HepG2 (cell line): ENCODE results near the gene ATOSB. TPM values are rescaled to one million over a fixed set of nuclear protein-coding genes. Genes with fewer than 3 reads are reported as not detected.

Experiments used
- BHLHE40 ChIP-seq: IDR thresholded peaks from 2 replicates; pipeline ENCODE4 v1.6.1; 2011; ENCODE audit warnings: low read length, improper control_type of control experiment
- CEBPB ChIP-seq: IDR thresholded peaks from 2 replicates; pipeline ENCODE4 v1.6.1; 2011; ENCODE audit warnings: low read depth, low read length, improper control_type of control experiment, borderline replicate concordance
- CENPX ChIP-seq: sonication (generic); formaldehyde crosslinking; IDR thresholded peaks from 2 replicates; pipeline ENCODE4 v1.9.0; 2021; ENCODE audit warnings: mild to moderate bottlenecking, missing genetic modification reagents, moderate library complexity
- HDAC1 ChIP-seq: sonication (generic); formaldehyde crosslinking; IDR thresholded peaks from 2 replicates; pipeline ENCODE4 v1.5.1; 2020; ENCODE audit warnings: mild to moderate bottlenecking, missing genetic modification reagents
- HOXA5 ChIP-seq: sonication (generic); formaldehyde crosslinking; IDR thresholded peaks from 2 replicates; pipeline ENCODE4 v1.4.0; 2020; ENCODE audit warnings: missing genetic modification reagents
- IKZF4 ChIP-seq: sonication (generic); formaldehyde crosslinking; IDR thresholded peaks from 2 replicates; pipeline ENCODE4 v1.5.1; 2020; ENCODE audit warnings: borderline replicate concordance, mild to moderate bottlenecking, low read depth, missing genetic modification reagents; ENCODE audit errors: not compliant biosample characterization
- KDM5A ChIP-seq: fragments of 200-600 bp; sonication (generic); IDR thresholded peaks from 2 replicates; pipeline ENCODE4 v1.7.0; 2018; ENCODE audit warnings: antibody characterized with exemption, mild to moderate bottlenecking, low read length, borderline replicate concordance
- MAFK ChIP-seq, 2 experiments: IDR thresholded peaks in 1 of 2; conservative IDR thresholded peaks in 1 of 2; 2 replicates each; pipeline ENCODE4 v1.6.1; 2011; ENCODE audit warnings: improper control_type of control experiment in 2 of 2, low read length in 2 of 2
- NR1H2 ChIP-seq: sonication (generic); formaldehyde crosslinking; IDR thresholded peaks from 2 replicates; pipeline ENCODE4 v1.8.1; 2022; ENCODE audit warnings: low read depth, missing genetic modification reagents, borderline replicate concordance
- PRMT3 ChIP-seq: sonication (generic); formaldehyde crosslinking; IDR thresholded peaks from 2 replicates; pipeline ENCODE4 v1.8.1; 2022; ENCODE audit warnings: low read depth, mild to moderate bottlenecking, moderate library complexity, missing genetic modification reagents, borderline replicate concordance
- RBM22 ChIP-seq: fragments of 200-400 bp; formaldehyde crosslinking; optimal IDR thresholded peaks from 2 replicates; pipeline ENCODE3; 2017; ENCODE audit warnings: mild to moderate bottlenecking, low read length, moderate library complexity
- RERE ChIP-seq: IDR thresholded peaks from 2 replicates; pipeline ENCODE4 v1.6.1; 2016; ENCODE audit warnings: low read depth, missing genetic modification reagents, missing compliant biosample characterization
- TEAD3 ChIP-seq: optimal IDR thresholded peaks from 2 replicates; pipeline ENCODE3; 2016; ENCODE audit warnings: borderline replicate concordance
- ZBTB39 ChIP-seq: sonication (generic); formaldehyde crosslinking; IDR thresholded peaks from 2 replicates; pipeline ENCODE4 v1.5.0; 2020; ENCODE audit warnings: missing genetic modification reagents
- ZBTB7A ChIP-seq: sonication (generic); formaldehyde crosslinking; IDR thresholded peaks from 2 replicates; pipeline ENCODE4 v1.8.0; 2022; ENCODE audit warnings: mild to moderate bottlenecking, missing genetic modification reagents
- ZNF292 ChIP-seq: sonication (generic); formaldehyde crosslinking; IDR thresholded peaks from 2 replicates; pipeline ENCODE4 v1.8.1; 2022; ENCODE audit warnings: mild to moderate bottlenecking, low read depth, missing genetic modification reagents, borderline replicate concordance
- ZNF33B ChIP-seq: sonication (generic); formaldehyde crosslinking; IDR thresholded peaks from 2 replicates; pipeline ENCODE4 v1.5.1; 2020; ENCODE audit warnings: mild to moderate bottlenecking, missing genetic modification reagents
- polyA plus RNA-seq, 8 experiments: library from polyadenylated mRNA; depleted of rRNA in 3 of 8; stranded (reverse) in 7 of 8; unstranded in 1 of 8; fragments of >200 nt; fragmentation: Illumina TruSeq in 4 of 8; extraction: Trizol in 4 of 8; gene quantifications; 2 replicates each; pipeline versions ENCODE4 v1.2.1 to v1.2.3, GENCODE V29; 2011 to 2016; ENCODE audit warnings: low read depth in 4 of 8, missing spikeins in 1 of 8, mixed read lengths in 1 of 8; ENCODE audit not compliant: insufficient read depth in 1 of 8
- total RNA-seq, 5 experiments: library from RNA; depleted of rRNA; stranded (reverse); fragments of >200 nt; fragmentation: Illumina TruSeq; extraction: Trizol; gene quantifications; 2 replicates each; pipeline ENCODE4 v1.2.3, GENCODE V29; 2016; ENCODE audit warnings: low read depth in 1 of 5
- TF ChIP-seq, protein P1 (sequence below): sonication (generic); formaldehyde crosslinking; IDR thresholded peaks from 2 replicates; pipeline ENCODE4; 2020; ENCODE audit warnings: missing genetic modification reagents, mild to moderate bottlenecking, borderline replicate concordance

ATOSB gene
- total and polyA plus RNA-seq, 2 of the 13 experiments (the other 11 are each of a cell fraction or from before 2014, with no cell fraction given) = 1.9 to 6.4 TPM

GRCh38 chr9:35072461-35073278 lies 43.0 kb downstream of the ATOSB start, which contains the start of gene VCP (continued):
- TF ChIP-seq, protein P1, sequence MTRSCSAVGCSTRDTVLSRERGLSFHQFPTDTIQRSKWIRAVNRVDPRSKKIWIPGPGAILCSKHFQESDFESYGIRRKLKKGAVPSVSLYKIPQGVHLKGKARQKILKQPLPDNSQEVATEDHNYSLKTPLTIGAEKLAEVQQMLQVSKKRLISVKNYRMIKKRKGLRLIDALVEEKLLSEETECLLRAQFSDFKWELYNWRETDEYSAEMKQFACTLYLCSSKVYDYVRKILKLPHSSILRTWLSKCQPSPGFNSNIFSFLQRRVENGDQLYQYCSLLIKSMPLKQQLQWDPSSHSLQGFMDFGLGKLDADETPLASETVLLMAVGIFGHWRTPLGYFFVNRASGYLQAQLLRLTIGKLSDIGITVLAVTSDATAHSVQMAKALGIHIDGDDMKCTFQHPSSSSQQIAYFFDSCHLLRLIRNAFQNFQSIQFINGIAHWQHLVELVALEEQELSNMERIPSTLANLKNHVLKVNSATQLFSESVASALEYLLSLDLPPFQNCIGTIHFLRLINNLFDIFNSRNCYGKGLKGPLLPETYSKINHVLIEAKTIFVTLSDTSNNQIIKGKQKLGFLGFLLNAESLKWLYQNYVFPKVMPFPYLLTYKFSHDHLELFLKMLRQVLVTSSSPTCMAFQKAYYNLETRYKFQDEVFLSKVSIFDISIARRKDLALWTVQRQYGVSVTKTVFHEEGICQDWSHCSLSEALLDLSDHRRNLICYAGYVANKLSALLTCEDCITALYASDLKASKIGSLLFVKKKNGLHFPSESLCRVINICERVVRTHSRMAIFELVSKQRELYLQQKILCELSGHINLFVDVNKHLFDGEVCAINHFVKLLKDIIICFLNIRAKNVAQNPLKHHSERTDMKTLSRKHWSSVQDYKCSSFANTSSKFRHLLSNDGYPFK (CRISPR knock-in tag) = no peak
- TF ChIP-seq ZBTB39 (CRISPR knock-in tag) (no peak), PRMT3 (CRISPR knock-in tag) (no peak), KDM5A (0 out of 2 replicates have a peak, but pooled peaks have one; percentile 3), ZNF292 (CRISPR knock-in tag) (no peak), CEBPB (no peak), TEAD3 (CRISPR knock-in tag) (peak; percentile 27), NR1H2 (0 out of 2 replicates have a peak, but pooled peaks have one; percentile 6), HDAC1 (CRISPR knock-in tag) (peak; percentile 47; the same call in 1 of the 2 replicates), CENPX (no peak), RERE (CRISPR knock-in tag) (no peak; the same call in 1 of the 2 replicates), MAFK (conservative IDR thresholded peaks at IDR 0.05 in 1 of 2, IDR thresholded peaks at IDR 0.05 in 1 of 2; ENCODE audit: low read length in 2 of 2) (peak in 1 of 2 experiments; percentile 1; a peak in 2 of 4 replicates), ZBTB7A (no peak), HOXA5 (CRISPR knock-in tag) (peak; percentile 45; the same call in 1 of the 2 replicates), IKZF4 (CRISPR knock-in tag) (no peak), BHLHE40 (peak; percentile 80), ZNF33B (CRISPR knock-in tag) (peak; percentile 50; the same call in 1 of the 2 replicates), RBM22 (peak; percentile 35)
